H1 (cell line): Measurements from ENCODE around the gene LTO1. TPM values are rescaled to one million over a fixed set of nuclear protein-coding genes. Genes with fewer than 3 reads are reported as not detected.

ENCODE experiments used
- CTCF ChIA-PET: fragments of 300-600 bp; sonication (Branson Sonifier 250); formaldehyde crosslinking; loops from one replicate; lab custom pipeline; 2021; ENCODE audit not compliant: partially characterized antibody; lab: Charles Lee
- POLR2A ChIA-PET: fragments of 300-600 bp; sonication (Branson Sonifier 250); formaldehyde crosslinking; loops from one replicate; lab custom pipeline; 2021; ENCODE audit warnings: inconsistent platforms; ENCODE audit not compliant: partially characterized antibody; lab: Charles Lee
- DNase-seq, 2 experiments: peaks; one replicate each; pipeline versions ENCODE4 v3.0.0 to v3.0.0-alpha.2; 2010 to 2022; ENCODE audit warnings: low spot score in 2 of 2, low read depth in 1 of 2, mixed read lengths in 1 of 2
- FAIRE-seq: peaks from 2 replicates; lab custom pipeline; 2011; peaks lifted over from hg19 to GRCh38; lab: Jason Lieb, UNC
- H2AFZ ChIP-seq: 2 replicates; pipeline ENCODE4 v1.8.1; 2012; ENCODE audit warnings: low read length, inconsistent platforms
- H2AK5ac ChIP-seq: 2 replicates; pipeline ENCODE4 v1.6.1; 2013; ENCODE audit warnings: low read depth, low read length
- H2BK120ac ChIP-seq: replicated peaks from 2 replicates; pipeline ENCODE3; 2013; ENCODE audit warnings: low read depth, low read length, inconsistent platforms
- H2BK12ac ChIP-seq: 2 replicates; pipeline ENCODE4 v1.6.1; 2013; ENCODE audit warnings: low read depth, low read length
- H2BK15ac ChIP-seq: 2 replicates; pipeline ENCODE4 v1.6.1; 2013; ENCODE audit warnings: low read length
- H2BK20ac ChIP-seq: 2 replicates; pipeline ENCODE4 v1.6.1; 2013; ENCODE audit warnings: low read length
- H2BK5ac ChIP-seq: 2 replicates; pipeline ENCODE4 v1.6.1; 2013; ENCODE audit warnings: low read depth, low read length
- H3K14ac ChIP-seq: 2 replicates; pipeline ENCODE4 v1.6.1; 2013; ENCODE audit warnings: inconsistent platforms; ENCODE audit not compliant: insufficient read length
- H3K18ac ChIP-seq: 2 replicates; pipeline ENCODE4 v1.6.1; 2013; ENCODE audit warnings: low read length; ENCODE audit errors: extremely low read depth
- H3K23ac ChIP-seq: 2 replicates; pipeline ENCODE4 v1.6.1; 2013; ENCODE audit warnings: inconsistent platforms; ENCODE audit not compliant: insufficient read length
- H3K23me2 ChIP-seq: 2 replicates; pipeline ENCODE4 v1.6.1; 2013; ENCODE audit warnings: low read depth, low read length
- H3K27ac ChIP-seq: 2 replicates; pipeline ENCODE4 v1.6.1; 2011; ENCODE audit warnings: low read depth, low read length, inconsistent platforms
- H3K27me3 ChIP-seq, 4 experiments: replicated peaks in 1 of 4; 1 replicate in 1 of 4; 2 replicates in 3 of 4; pipeline versions ENCODE4 v1.6.1 to v1.8.1; 2011 to 2013; ENCODE audit warnings: low read length in 3 of 4, mild to moderate bottlenecking in 3 of 4, inconsistent platforms in 2 of 4, mixed read lengths in 2 of 4, moderate library complexity in 1 of 4; ENCODE audit not compliant: control insufficient read depth in 3 of 4, insufficient read depth in 3 of 4; ENCODE audit errors: extremely low read depth in 1 of 4
- H3K36me3 ChIP-seq, 4 experiments: 2 replicates each; pipeline versions ENCODE4 v1.6.1 to v1.8.1; 2011 to 2013; ENCODE audit warnings: mild to moderate bottlenecking in 4 of 4, low read length in 3 of 4, moderate library complexity in 2 of 4, control low read depth in 1 of 4, inconsistent platforms in 1 of 4; ENCODE audit not compliant: insufficient read depth in 4 of 4, control insufficient read depth in 2 of 4
- H3K4ac ChIP-seq: replicated peaks from 2 replicates; pipeline ENCODE3; 2013; ENCODE audit warnings: low read length, low read depth, mixed read lengths, inconsistent platforms; ENCODE audit not compliant: insufficient read length
- H3K4me1 ChIP-seq, 4 experiments: replicated peaks in 1 of 4; 1 replicate in 1 of 4; 2 replicates in 3 of 4; pipeline versions ENCODE4 v1.6.1 to v1.8.1; 2011 to 2013; ENCODE audit warnings: low read length in 3 of 4, inconsistent platforms in 2 of 4, mixed read lengths in 1 of 4; ENCODE audit not compliant: insufficient read depth in 4 of 4, control insufficient read depth in 3 of 4
- H3K4me2 ChIP-seq, 2 experiments: 2 replicates each; pipeline versions ENCODE4 v1.6.1 to v1.8.1; 2011 to 2013; ENCODE audit warnings: low read depth in 2 of 2, low read length in 2 of 2, control low read depth in 1 of 2, inconsistent platforms in 1 of 2, mild to moderate bottlenecking in 1 of 2; ENCODE audit not compliant: insufficient read depth in 1 of 2
- H3K4me3 ChIP-seq, 4 experiments: fragments of 200-600, 300-600 bp in 1 of 4; sonication (generic), shearing (Covaris generic), sonication (Bioruptor Twin) in 1 of 4; 2 replicates each; pipeline versions ENCODE4 v1.5.1 to v1.8.1; 2011 to 2016; ENCODE audit warnings: low read length in 4 of 4, low read depth in 3 of 4, control low read depth in 2 of 4, inconsistent platforms in 2 of 4, mild to moderate bottlenecking in 2 of 4, mixed read lengths in 1 of 4, moderate library complexity in 1 of 4; ENCODE audit not compliant: insufficient read depth in 2 of 4; ENCODE audit errors: extremely low read depth in 1 of 4
- H3K56ac ChIP-seq: replicated peaks from 2 replicates; pipeline ENCODE3; 2013; ENCODE audit warnings: low read depth, mild to moderate bottlenecking, mixed read lengths, low read length, inconsistent platforms; ENCODE audit not compliant: insufficient read length
- H3K79me1 ChIP-seq: 2 replicates; pipeline ENCODE4 v1.6.1; 2013; ENCODE audit warnings: low read depth, low read length, control low read depth
- H3K79me2 ChIP-seq, 2 experiments: 2 replicates each; pipeline versions ENCODE4 v1.6.1 to v1.8.1; 2012 to 2013; ENCODE audit warnings: low read length in 2 of 2, mild to moderate bottlenecking in 2 of 2, inconsistent platforms in 1 of 2; ENCODE audit not compliant: insufficient read depth in 2 of 2, control insufficient read depth in 1 of 2
- H3K9ac ChIP-seq, 4 experiments: replicated peaks in 1 of 4; 1 replicate in 1 of 4; 2 replicates in 3 of 4; pipeline versions ENCODE4 v1.6.1 to v1.8.1; 2011 to 2013; ENCODE audit warnings: low read depth in 3 of 4, low read length in 3 of 4, control low read depth in 2 of 4, mild to moderate bottlenecking in 2 of 4, moderate library complexity in 2 of 4, inconsistent platforms in 1 of 4; ENCODE audit errors: extremely low read depth in 1 of 4
- H3K9me3 ChIP-seq, 2 experiments: 2 replicates each; pipeline versions ENCODE4 v1.6.1 to v1.8.1; 2012 to 2013; ENCODE audit warnings: mild to moderate bottlenecking in 2 of 2, moderate library complexity in 2 of 2, control low read depth in 1 of 2, inconsistent platforms in 1 of 2, low read depth in 1 of 2, low read length in 1 of 2, mixed read lengths in 1 of 2; ENCODE audit not compliant: insufficient read depth in 2 of 2
- H4K20me1 ChIP-seq, 2 experiments: replicated peaks in 1 of 2; 2 replicates each; pipeline versions ENCODE3 to v1.8.1; 2011 to 2013; ENCODE audit warnings: inconsistent platforms in 2 of 2, low read length in 2 of 2, mild to moderate bottlenecking in 1 of 2; ENCODE audit not compliant: insufficient read depth in 2 of 2, control insufficient read depth in 1 of 2
- H4K5ac ChIP-seq: 2 replicates; pipeline ENCODE4 v1.6.1; 2013; ENCODE audit warnings: low read length, low read depth, mixed read lengths, inconsistent platforms; ENCODE audit not compliant: insufficient read length
- H4K8ac ChIP-seq: 2 replicates; pipeline ENCODE4 v1.8.0; 2013; ENCODE audit warnings: mild to moderate bottlenecking, moderate library complexity, low read length, inconsistent platforms; ENCODE audit not compliant: insufficient read depth; ENCODE audit errors: extremely low read depth
- H4K91ac ChIP-seq: replicated peaks from 2 replicates; pipeline ENCODE3; 2013; ENCODE audit warnings: low read length, mixed read lengths, inconsistent platforms; ENCODE audit not compliant: insufficient read length
- KDM4A ChIP-seq: IDR thresholded peaks from one replicate; pipeline ENCODE4 v1.7.1; 2012; ENCODE audit warnings: low read depth, mild to moderate bottlenecking, moderate library complexity, low read length, inconsistent platforms; ENCODE audit not compliant: severe bottlenecking
- WGBS, 2 experiments: shearing (Covaris generic) in 1 of 2; methylation state at CpG; one replicate each; pipeline versions ENCODE4 v1.1.6 to v1.1.7; 2013 to 2015; ENCODE audit warnings: low lambda C conversion rate in 2 of 2, mixed read lengths in 2 of 2, inconsistent platforms in 1 of 2, low coverage in 1 of 2, missing lambda C conversion rate in 1 of 2; ENCODE audit not compliant: insufficient replicate concordance in 2 of 2, insufficient coverage in 1 of 2, insufficient read length in 1 of 2; ENCODE audit errors: extremely low coverage in 1 of 2, missing lambda C conversion rate in 1 of 2; 5-methylcytosine and 5-hydroxymethylcytosine counted together
- polyA plus RNA-seq, 7 experiments: library from polyadenylated mRNA; depleted of rRNA in 3 of 7; stranded (reverse) in 5 of 7; unstranded in 2 of 7; fragments of >200 nt in 5 of 7; fragments of 200-250 nt in 2 of 7; gene quantifications; 1 replicate in 5 of 7; 2 replicates in 1 of 7; 4 replicates in 1 of 7; pipeline versions ENCODE4 v1.2.1 to v1.2.3, GENCODE V29; 2011 to 2013; ENCODE audit warnings: missing spikeins in 2 of 7, mixed read lengths in 2 of 7
- total RNA-seq: library from RNA; stranded (reverse); fragmentation: NEBNext Ultra II Directional; extraction: Animal tissue kit (Norgen Biotek cat#: 25700); gene quantifications from 2 replicates; pipeline ENCODE4 v1.2.1, GENCODE V29; 2021

Gene LTO1
- total and polyA plus RNA-seq, 2 of the 8 experiments (the other 6 are each of a cell fraction or from before 2014, with no cell fraction given): 15.4 to 21.3 TPM

DNA sequence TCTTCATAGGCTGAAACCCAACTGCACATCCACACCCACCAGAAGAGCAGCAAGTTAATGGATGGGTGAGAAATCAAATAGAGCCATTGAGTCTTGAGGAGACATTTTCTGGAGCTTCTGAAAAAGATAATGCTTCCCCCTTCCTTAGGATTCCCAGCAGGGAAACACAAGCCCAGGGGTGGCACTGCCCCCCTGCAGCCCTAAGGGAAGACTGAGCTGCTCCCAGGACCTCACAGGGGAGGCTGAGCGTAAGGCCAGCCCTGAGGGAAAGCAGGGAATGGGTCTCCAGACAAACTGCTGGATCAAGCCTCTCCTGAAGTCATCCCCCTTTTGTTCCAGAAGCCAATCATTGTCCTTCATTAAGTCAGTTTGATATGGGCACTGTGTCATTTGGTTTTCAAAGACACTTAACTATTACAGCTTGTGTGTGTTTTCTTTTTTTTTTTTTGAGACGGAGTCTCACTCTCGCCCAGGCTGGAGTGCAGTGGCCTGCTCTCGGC is 15.1 kb downstream of the LTO1 start:
- no peak overlapping the region for H3K56ac ChIP-seq
- H2BK15ac ChIP-seq: no peak overlapping the region
- H3K27ac ChIP-seq: no peak overlapping the region
- no peak overlapping the region for H2BK12ac ChIP-seq
- FAIRE-seq (no peak), DNase-seq (no peak)
- WGBS, 2 experiments: 96% methylated on average over 2 of the region's 4 CpGs; no CpG with 5 or more reads in 1 of the 2 experiments
- H3K9ac ChIP-seq: no peak overlapping the region
- peaks cover 0 to 3% (median 0%) of the 10 kb centered on the region in 4 experiments; a peak in 2 of 8 replicates for H3K36me3 ChIP-seq
- peaks cover 0 to 2% of the 10 kb centered on the region in 2 experiments for H4K20me1 ChIP-seq
- H4K8ac ChIP-seq: no peak overlapping the region
- CTCF ChIA-PET: interaction anchor here (1.0 to 8.4 kb wide), 10 partner anchors 10 to 559 kb away, joined by 3 to 81 read pairs (median 6); partner anchors contain the start of gene LTO1
- H2AFZ ChIP-seq: no peak overlapping the region
- H3K4me1 ChIP-seq: peaks cover 5 to 16% (median 13%) of the 10 kb centered on the region in 4 experiments
- H4K5ac ChIP-seq: no peak overlapping the region
- no peak overlapping the region for H2BK20ac ChIP-seq
- TF ChIP-seq KDM4A: no peak
- no peak overlapping the region for H2AK5ac ChIP-seq
- no peaks in the 10 kb centered on the region for H3K9me3 ChIP-seq
- no peak overlapping the region for H3K14ac ChIP-seq
- no peak overlapping the region for H3K4me3 ChIP-seq
- no peaks in the 10 kb centered on the region; a peak in 1 of 7 replicates for H3K27me3 ChIP-seq
- H3K23ac ChIP-seq: no peak overlapping the region
- no peak overlapping the region for H2BK5ac ChIP-seq
- H4K91ac ChIP-seq: no peak overlapping the region
- no peak overlapping the region for H3K18ac ChIP-seq
- H3K79me1 ChIP-seq: no peaks in the 10 kb centered on the region
- H2BK120ac ChIP-seq: no peak overlapping the region
- H3K79me2 ChIP-seq: no peaks in the 10 kb centered on the region
- POLR2A ChIA-PET: interaction anchor here (0.6 to 10.9 kb wide), 2 partner anchors 15 to 19 kb away, joined by 3 to 197 read pairs; partner anchors contain the start of gene CCND1
- no peak overlapping the region for H3K4ac ChIP-seq
- H3K4me2 ChIP-seq: no peak overlapping the region
- no peaks in the 10 kb centered on the region for H3K23me2 ChIP-seq
